Endodermal cell (in vitro differentiated cells): ENCODE results near the gene OR6C65. TPM values are rescaled to one million over a fixed set of nuclear protein-coding genes. Genes with fewer than 3 reads are reported as not detected.
"Not testable (repeated sequence)": the region's sequence is repeated elsewhere in the genome, so short reads cannot be mapped to it uniquely, and the experiment has no call there.

Experiments
- DNase-seq: peaks from one replicate; pipeline ENCODE4 v3.0.0-alpha.2; 2017
- H3K27ac ChIP-seq: 2 replicates; pipeline ENCODE4 v1.5.1; 2013; ENCODE audit warnings: mild to moderate bottlenecking, low read depth, low read length, moderate library complexity
- H3K27me3 ChIP-seq: 2 replicates; pipeline ENCODE4 v1.6.1; 2013; ENCODE audit warnings: mild to moderate bottlenecking, low read length, moderate library complexity; ENCODE audit not compliant: insufficient read depth, control insufficient read depth, poor library complexity, severe bottlenecking
- H3K36me3 ChIP-seq: 2 replicates; pipeline ENCODE4 v1.7.0; 2013; ENCODE audit warnings: mild to moderate bottlenecking, low read length, moderate library complexity; ENCODE audit not compliant: control insufficient read depth, insufficient read depth
- H3K4me1 ChIP-seq: one replicate; pipeline ENCODE4 v1.7.0; 2013; ENCODE audit warnings: low read length; ENCODE audit not compliant: control insufficient read depth, insufficient read depth
- H3K4me3 ChIP-seq: 2 replicates; pipeline ENCODE4 v1.5.1; 2013; ENCODE audit warnings: mild to moderate bottlenecking, low read length, moderate library complexity
- H3K9ac ChIP-seq: 2 replicates; pipeline ENCODE4 v1.6.1; 2013; ENCODE audit warnings: mild to moderate bottlenecking, low read length, moderate library complexity; ENCODE audit not compliant: poor library complexity, severe bottlenecking; ENCODE audit errors: extremely low read depth
- H3K9me3 ChIP-seq: 2 replicates; pipeline ENCODE4 v1.6.1; 2013; ENCODE audit warnings: mild to moderate bottlenecking, low read length, moderate library complexity; ENCODE audit not compliant: control insufficient read depth
- H3K27ac Mint-ChIP-seq: 2 replicates; pipeline ENCODE4 v1.8.0; 2020; ENCODE audit warnings: mixed read lengths
- H3K27me3 Mint-ChIP-seq: 2 replicates; pipeline ENCODE4 v1.8.0; 2021; ENCODE audit warnings: mild to moderate bottlenecking, mixed read lengths; ENCODE audit not compliant: insufficient read depth
- H3K36me3 Mint-ChIP-seq: 2 replicates; pipeline ENCODE4 v1.8.0; 2020; ENCODE audit warnings: low read depth, mixed read lengths
- H3K4me1 Mint-ChIP-seq: 2 replicates; pipeline ENCODE4 v1.8.0; 2020; ENCODE audit warnings: mixed read lengths
- H3K4me3 Mint-ChIP-seq: 2 replicates; pipeline ENCODE4 v1.8.0; 2020; ENCODE audit warnings: mild to moderate bottlenecking, moderate library complexity, mixed read lengths
- H3K9me3 Mint-ChIP-seq: 2 replicates; pipeline ENCODE4 v1.8.0; 2020; ENCODE audit warnings: mild to moderate bottlenecking, mixed read lengths
- WGBS, 2 experiments: methylation state at CpG; one replicate each; pipeline versions ENCODE4 v1.1.5 to v1.1.7; 2013; ENCODE audit warnings: missing lambda C conversion rate in 2 of 2, mixed read lengths in 1 of 2; ENCODE audit not compliant: insufficient coverage in 1 of 2, insufficient read length in 1 of 2; 5-methylcytosine and 5-hydroxymethylcytosine counted together
- long read RNA-seq, 4 experiments: library from polyadenylated mRNA in 2 of 4; library from RNA in 1 of 4; library from capped mRNA in 1 of 4; stranded (forward) in 3 of 4; unstranded in 1 of 4; transcript quantifications; one replicate each; pipeline ENCODE4 v2.0.0, GENCODE V29; 2020 to 2021; ENCODE audit warnings: inconsistent platforms in 1 of 4
- polyA plus RNA-seq, 2 experiments: library from polyadenylated mRNA; stranded (reverse); fragments of 50-300 nt; gene quantifications; one replicate each; pipeline ENCODE4 v1.2.3, GENCODE V29; 2013
- total RNA-seq, 2 donors: library from RNA; stranded (reverse); fragmentation: NEBNext Ultra II Directional in 1 of 2; extraction: Animal tissue kit (Norgen Biotek cat#: 25700) in 1 of 2; gene quantifications; 2 replicates in 1 of 2; 3 replicates in 1 of 2; pipeline ENCODE4 v1.2.1, GENCODE V29; 2021
- TF ChIP-seq, protein P1 (sequence below): fragments of 200-600 bp; sonication (generic); conservative IDR thresholded peaks from 2 replicates; pipeline ENCODE4 v1.5.0; 2021; ENCODE audit warnings: antibody characterized with exemption, mild to moderate bottlenecking

OR6C65 gene
- not detected for total RNA-seq
- polyA plus RNA-seq (2013, experiment 1 of 2), result not detected
- not detected for polyA plus RNA-seq (2013, experiment 2 of 2)
- long read RNA-seq, experiment 1, result 0 reads
- long read RNA-seq, experiment 2, result 0 reads
- long read RNA-seq, experiment 3, result 0 reads
- long read RNA-seq, experiment 4, result 0 reads

GRCh38 chr12:55400229-55400628, at the start of gene OR6C65:
Gene OR6C65, plus strand, starts transcription at chr12:55400529. Its CDS starts 0 bp downstream, at chr12:55400529.
- Histone ChIP-seq H3K4me1 (no peaks in the 10 kb centered on the region), H3K9me3 (no peaks in the 10 kb centered on the region), H3K4me3 (no peak within 1 kb of the TSS), H3K27ac (no peak within 1 kb of the TSS), H3K9ac (no peak within 1 kb of the TSS), H3K27me3 (no peaks in the 10 kb centered on the region), H3K36me3 (no peaks in the 10 kb centered on the region)
- H3K4me1 Mint-ChIP-seq, result no peaks in the 10 kb centered on the region
- no peak for DNase-seq
- H3K36me3 Mint-ChIP-seq, result no peaks in the 10 kb centered on the region
- H3K27ac Mint-ChIP-seq, result no peak within 1 kb of the TSS
- WGBS, 2 experiments, result 80 to 86% methylated on average over 1 of the region's 1 CpG
- H3K27me3 Mint-ChIP-seq, result no peaks in the 10 kb centered on the region
- TF ChIP-seq, protein P1, sequence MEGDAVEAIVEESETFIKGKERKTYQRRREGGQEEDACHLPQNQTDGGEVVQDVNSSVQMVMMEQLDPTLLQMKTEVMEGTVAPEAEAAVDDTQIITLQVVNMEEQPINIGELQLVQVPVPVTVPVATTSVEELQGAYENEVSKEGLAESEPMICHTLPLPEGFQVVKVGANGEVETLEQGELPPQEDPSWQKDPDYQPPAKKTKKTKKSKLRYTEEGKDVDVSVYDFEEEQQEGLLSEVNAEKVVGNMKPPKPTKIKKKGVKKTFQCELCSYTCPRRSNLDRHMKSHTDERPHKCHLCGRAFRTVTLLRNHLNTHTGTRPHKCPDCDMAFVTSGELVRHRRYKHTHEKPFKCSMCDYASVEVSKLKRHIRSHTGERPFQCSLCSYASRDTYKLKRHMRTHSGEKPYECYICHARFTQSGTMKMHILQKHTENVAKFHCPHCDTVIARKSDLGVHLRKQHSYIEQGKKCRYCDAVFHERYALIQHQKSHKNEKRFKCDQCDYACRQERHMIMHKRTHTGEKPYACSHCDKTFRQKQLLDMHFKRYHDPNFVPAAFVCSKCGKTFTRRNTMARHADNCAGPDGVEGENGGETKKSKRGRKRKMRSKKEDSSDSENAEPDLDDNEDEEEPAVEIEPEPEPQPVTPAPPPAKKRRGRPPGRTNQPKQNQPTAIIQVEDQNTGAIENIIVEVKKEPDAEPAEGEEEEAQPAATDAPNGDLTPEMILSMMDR, result no peak
- no peaks in the 10 kb centered on the region for H3K9me3 Mint-ChIP-seq
- H3K4me3 Mint-ChIP-seq, result no peak within 1 kb of the TSS

DNA sequence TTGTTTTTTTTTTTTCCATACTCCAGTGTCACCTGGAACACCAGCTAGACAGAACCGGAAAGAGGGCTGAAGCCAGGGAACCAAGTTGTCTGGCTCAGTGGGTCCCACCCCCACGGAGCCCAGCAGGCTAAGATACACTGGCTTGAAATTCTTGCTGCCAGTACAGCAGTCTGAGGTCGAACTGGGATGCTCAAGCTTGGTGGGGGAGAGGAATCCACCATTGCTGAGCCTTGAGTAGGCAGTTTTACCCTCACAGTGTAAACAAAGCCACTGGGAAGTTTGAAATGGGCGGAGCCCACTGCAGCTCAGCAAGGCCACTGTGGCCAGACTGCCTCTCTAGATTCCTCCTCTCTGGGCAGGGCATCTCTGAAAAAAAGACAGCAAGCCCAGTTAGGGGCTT, 45.0 kb upstream of the OR6C65 start:
- DNase-seq, result peak; percentile 87
- not testable (repeated sequence) for H3K27ac ChIP-seq, H3K9me3 Mint-ChIP-seq, H3K36me3 ChIP-seq, H3K4me3 ChIP-seq, H3K9ac ChIP-seq, H3K4me3 Mint-ChIP-seq, H3K36me3 Mint-ChIP-seq, H3K9me3 ChIP-seq, H3K4me1 Mint-ChIP-seq, H3K4me1 ChIP-seq, H3K27me3 ChIP-seq, H3K27me3 Mint-ChIP-seq
- H3K27ac Mint-ChIP-seq, result peak overlapping the region; percentile 77
- 86 to 89% methylated on average over 3 to 4 of the region's 4 CpGs for WGBS, 2 experiments

GRCh38 chr12:55362675-55363074, 37.7 kb upstream of the OR6C65 start, which contains the start of gene OR6C75:
Gene OR6C75, plus strand, starts transcription at chr12:55362975. Its CDS starts 2,136 bp downstream, at chr12:55365111.
- no peak within 1 kb of the TSS for H3K9ac ChIP-seq
- H3K9me3 Mint-ChIP-seq, result no peaks in the 10 kb centered on the region
- no peak for DNase-seq
- TF ChIP-seq, protein P1, result no peak
- no peaks in the 10 kb centered on the region for H3K9me3 ChIP-seq
- H3K4me3 Mint-ChIP-seq, result no peak within 1 kb of the TSS
- no peaks in the 10 kb centered on the region for H3K4me1 ChIP-seq
- H3K27me3 ChIP-seq, result no peaks in the 10 kb centered on the region
- H3K4me1 Mint-ChIP-seq, result no peaks in the 10 kb centered on the region
- H3K27ac Mint-ChIP-seq, result no peak within 1 kb of the TSS
- no peak within 1 kb of the TSS for H3K4me3 ChIP-seq
- WGBS, 2 experiments, result 87 to 100% methylated on average over 3 to 4 of the region's 4 CpGs
- H3K36me3 Mint-ChIP-seq, result no peaks in the 10 kb centered on the region
- no peaks in the 10 kb centered on the region for H3K36me3 ChIP-seq
- no peak within 1 kb of the TSS for H3K27ac ChIP-seq
- H3K27me3 Mint-ChIP-seq, result no peaks in the 10 kb centered on the region

GRCh38 chr12:55365086-55365485, 35.2 kb upstream of the OR6C65 start:
- Histone ChIP-seq H3K27ac (no peak overlapping the region), H3K36me3 (no peaks in the 10 kb centered on the region), H3K9me3 (no peaks in the 10 kb centered on the region), H3K4me3 (no peak overlapping the region), H3K27me3 (no peaks in the 10 kb centered on the region), H3K4me1 (no peaks in the 10 kb centered on the region), H3K9ac (no peak overlapping the region)
- H3K27me3 Mint-ChIP-seq, result no peaks in the 10 kb centered on the region
- no peak overlapping the region for H3K27ac Mint-ChIP-seq
- 88 to 100% methylated on average over 1 to 3 of the region's 3 CpGs for WGBS, 2 experiments
- no peaks in the 10 kb centered on the region for H3K4me1 Mint-ChIP-seq
- TF ChIP-seq, protein P1, result no peak
- H3K9me3 Mint-ChIP-seq, result no peaks in the 10 kb centered on the region
- DNase-seq, result no peak
- no peak overlapping the region for H3K4me3 Mint-ChIP-seq
- no peaks in the 10 kb centered on the region for H3K36me3 Mint-ChIP-seq
